Smooth muscle cell (in vitro differentiated cells): ENCODE data around the gene CMTR1. TPM values are rescaled to one million over a fixed set of nuclear protein-coding genes. Genes with fewer than 3 reads are reported as not detected.

ENCODE experiments used
- DNase-seq: peaks from one replicate; lab custom pipeline; 2025; ENCODE audit not compliant: unreplicated experiment; lab: John Stamatoyannopoulos, UW
- H2AFZ ChIP-seq: fragments of 200-600 bp; sonication (generic); 2 replicates; pipeline ENCODE4 v1.6.0; 2016; ENCODE audit warnings: antibody characterized with exemption, low read depth, mild to moderate bottlenecking
- H3F3A ChIP-seq: fragments of 200-600 bp; sonication (generic); 2 replicates; pipeline ENCODE4 v1.6.0; 2017; ENCODE audit warnings: antibody characterized with exemption, low read depth
- H3K27ac ChIP-seq: fragments of 200-600 bp; sonication (generic); 2 replicates; pipeline ENCODE4 v1.5.1; 2016; ENCODE audit warnings: low read depth, mild to moderate bottlenecking
- H3K27me3 ChIP-seq: fragments of 200-600 bp; sonication (generic); 2 replicates; pipeline ENCODE4 v1.6.1; 2016; ENCODE audit warnings: low read depth, mild to moderate bottlenecking
- H3K36me3 ChIP-seq: fragments of 200-600 bp; sonication (generic); 2 replicates; pipeline ENCODE4 v1.5.1; 2016; ENCODE audit warnings: low read depth
- H3K4me1 ChIP-seq: fragments of 200-600 bp; sonication (generic); 2 replicates; pipeline ENCODE4 v1.5.1; 2016; ENCODE audit warnings: low read depth
- H3K4me2 ChIP-seq: fragments of 200-600 bp; sonication (generic); 2 replicates; pipeline ENCODE4 v1.6.0; 2016; ENCODE audit warnings: mild to moderate bottlenecking
- H3K4me3 ChIP-seq: fragments of 200-600 bp; sonication (generic); 2 replicates; pipeline ENCODE4 v1.5.1; 2016; ENCODE audit warnings: mild to moderate bottlenecking
- H3K79me2 ChIP-seq: fragments of 200-600 bp; sonication (generic); 2 replicates; pipeline ENCODE4 v1.6.0; 2016; ENCODE audit warnings: low read depth, mild to moderate bottlenecking
- H3K9ac ChIP-seq: fragments of 200-600 bp; sonication (generic); 2 replicates; pipeline ENCODE4 v1.6.0; 2016; ENCODE audit warnings: low read depth
- H3K9me3 ChIP-seq: fragments of 200-600 bp; sonication (generic); replicated peaks from 2 replicates; pipeline ENCODE4 v1.5.1; 2016; ENCODE audit warnings: low read depth
- H4K20me1 ChIP-seq: fragments of 200-600 bp; sonication (generic); 2 replicates; pipeline ENCODE4 v1.6.0; 2016; ENCODE audit warnings: low read depth
- WGBS: methylation state at CpG from one replicate; pipeline ENCODE4 v1.1.7; 2016; ENCODE audit warnings: low lambda C conversion rate; 5-methylcytosine and 5-hydroxymethylcytosine counted together
- polyA plus RNA-seq: library from polyadenylated mRNA; unstranded; fragments of >200 nt; fragmentation: Nextera tagmentation; extraction: Ambion mirVana; gene quantifications from 2 replicates; pipeline ENCODE4 v1.2.1, GENCODE V29; 2016
- total RNA-seq: library from RNA; depleted of rRNA; stranded (reverse); fragments of >200 nt; gene quantifications from 2 replicates; pipeline ENCODE4 v1.2.3, GENCODE V29; 2014
- TF ChIP-seq, protein P1 (sequence below): fragments of 200-600 bp; sonication (generic); IDR thresholded peaks from 2 replicates; pipeline ENCODE4 v1.5.1; 2017; ENCODE audit warnings: borderline replicate concordance, mild to moderate bottlenecking, antibody characterized with exemption; ENCODE audit not compliant: insufficient read depth, poor library complexity, severe bottlenecking

The CMTR1 gene
- total and polyA plus RNA-seq, 2 experiments from 2014 or later: 19.3 to 20.0 TPM

DNA sequence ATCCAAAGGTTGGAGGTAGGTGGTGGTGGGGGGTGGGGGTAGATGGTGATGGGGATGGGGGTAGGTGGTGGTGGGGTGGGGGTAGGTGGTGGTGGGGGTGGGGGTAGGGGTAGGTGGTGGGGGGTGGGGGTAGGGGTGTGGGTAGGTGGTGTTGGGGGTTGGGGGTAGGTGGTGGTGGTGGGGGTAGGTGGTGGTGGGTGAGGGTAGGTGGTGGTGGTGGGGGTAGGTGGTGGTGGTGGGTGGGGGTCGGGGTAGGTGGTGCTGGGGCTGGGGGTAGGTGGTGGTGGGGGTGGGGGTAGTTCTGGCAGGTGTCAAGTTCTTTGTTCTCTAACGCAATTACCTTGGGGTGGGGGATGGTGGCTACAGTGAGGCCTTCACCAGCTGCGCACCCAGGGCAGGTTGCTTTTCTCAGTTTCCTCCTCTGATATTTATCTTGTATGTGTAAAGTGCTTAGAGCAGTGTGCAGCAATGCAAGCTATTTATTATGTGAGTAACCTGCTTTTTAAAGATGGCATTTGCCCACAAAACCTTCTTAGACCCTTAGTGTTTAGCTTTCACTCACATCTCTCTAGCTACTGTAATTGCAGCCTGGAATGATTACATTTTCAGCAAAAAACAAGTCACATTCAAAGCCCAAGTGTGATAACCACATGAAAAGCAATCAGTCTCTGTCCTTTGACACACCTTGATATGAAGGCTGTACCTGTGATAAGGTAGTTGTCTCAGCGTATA lies 74.8 kb downstream of the CMTR1 start:
- H3K9me3 ChIP-seq: no peaks in the 10 kb centered on the region
- H3K4me1 ChIP-seq: no peaks in the 10 kb centered on the region
- H3K36me3 ChIP-seq: no peaks in the 10 kb centered on the region
- H3F3A ChIP-seq: no peaks in the 10 kb centered on the region
- H3K4me2 ChIP-seq: no peak overlapping the region
- peaks cover 30% of the 10 kb centered on the region for H3K27me3 ChIP-seq
- H2AFZ ChIP-seq: no peak overlapping the region
- no peaks in the 10 kb centered on the region for H4K20me1 ChIP-seq
- no peak overlapping the region for H3K9ac ChIP-seq
- no peaks in the 10 kb centered on the region for H3K79me2 ChIP-seq
- H3K4me3 ChIP-seq: no peak overlapping the region
- TF ChIP-seq, protein P1, sequence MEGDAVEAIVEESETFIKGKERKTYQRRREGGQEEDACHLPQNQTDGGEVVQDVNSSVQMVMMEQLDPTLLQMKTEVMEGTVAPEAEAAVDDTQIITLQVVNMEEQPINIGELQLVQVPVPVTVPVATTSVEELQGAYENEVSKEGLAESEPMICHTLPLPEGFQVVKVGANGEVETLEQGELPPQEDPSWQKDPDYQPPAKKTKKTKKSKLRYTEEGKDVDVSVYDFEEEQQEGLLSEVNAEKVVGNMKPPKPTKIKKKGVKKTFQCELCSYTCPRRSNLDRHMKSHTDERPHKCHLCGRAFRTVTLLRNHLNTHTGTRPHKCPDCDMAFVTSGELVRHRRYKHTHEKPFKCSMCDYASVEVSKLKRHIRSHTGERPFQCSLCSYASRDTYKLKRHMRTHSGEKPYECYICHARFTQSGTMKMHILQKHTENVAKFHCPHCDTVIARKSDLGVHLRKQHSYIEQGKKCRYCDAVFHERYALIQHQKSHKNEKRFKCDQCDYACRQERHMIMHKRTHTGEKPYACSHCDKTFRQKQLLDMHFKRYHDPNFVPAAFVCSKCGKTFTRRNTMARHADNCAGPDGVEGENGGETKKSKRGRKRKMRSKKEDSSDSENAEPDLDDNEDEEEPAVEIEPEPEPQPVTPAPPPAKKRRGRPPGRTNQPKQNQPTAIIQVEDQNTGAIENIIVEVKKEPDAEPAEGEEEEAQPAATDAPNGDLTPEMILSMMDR: no peak
- DNase-seq: no peak
- 82% methylated on average over 3 of the region's 4 CpGs for WGBS
- no peak overlapping the region for H3K27ac ChIP-seq

DNA sequence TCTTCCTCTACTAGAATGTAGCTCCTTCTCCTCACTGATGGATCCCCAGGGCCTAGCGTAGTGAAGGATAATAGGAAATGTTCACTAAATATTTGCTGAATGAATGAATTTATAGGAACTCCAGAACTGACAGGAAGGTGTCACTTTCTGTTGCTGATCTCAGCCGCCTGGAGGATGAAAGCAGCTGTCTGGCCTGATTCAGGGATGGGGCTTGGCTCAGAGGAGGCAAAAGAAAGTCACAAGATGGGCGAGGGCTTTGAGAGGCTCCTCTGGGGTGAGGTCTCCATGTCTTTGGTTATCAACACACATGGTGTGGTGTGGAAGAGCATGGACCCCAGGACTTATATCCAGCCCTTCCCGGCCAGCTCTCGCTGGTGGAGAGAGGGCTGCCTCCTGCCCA lies 78.2 kb downstream of the CMTR1 start:
- Histone ChIP-seq H3F3A (no peaks in the 10 kb centered on the region), H3K36me3 (no peaks in the 10 kb centered on the region), H3K4me2 (no peak overlapping the region), H3K9me3 (no peaks in the 10 kb centered on the region), H3K4me3 (no peak overlapping the region), H3K9ac (no peak overlapping the region), H3K4me1 (peaks cover 13% of the 10 kb centered on the region), H4K20me1 (no peaks in the 10 kb centered on the region), H2AFZ (no peak overlapping the region), H3K79me2 (no peaks in the 10 kb centered on the region), H3K27me3 (peaks cover 56% of the 10 kb centered on the region), H3K27ac (no peak overlapping the region)
- DNase-seq: no peak
- WGBS: 82% methylated on average over 5 of the region's 5 CpGs
- TF ChIP-seq, protein P1: no peak

DNA sequence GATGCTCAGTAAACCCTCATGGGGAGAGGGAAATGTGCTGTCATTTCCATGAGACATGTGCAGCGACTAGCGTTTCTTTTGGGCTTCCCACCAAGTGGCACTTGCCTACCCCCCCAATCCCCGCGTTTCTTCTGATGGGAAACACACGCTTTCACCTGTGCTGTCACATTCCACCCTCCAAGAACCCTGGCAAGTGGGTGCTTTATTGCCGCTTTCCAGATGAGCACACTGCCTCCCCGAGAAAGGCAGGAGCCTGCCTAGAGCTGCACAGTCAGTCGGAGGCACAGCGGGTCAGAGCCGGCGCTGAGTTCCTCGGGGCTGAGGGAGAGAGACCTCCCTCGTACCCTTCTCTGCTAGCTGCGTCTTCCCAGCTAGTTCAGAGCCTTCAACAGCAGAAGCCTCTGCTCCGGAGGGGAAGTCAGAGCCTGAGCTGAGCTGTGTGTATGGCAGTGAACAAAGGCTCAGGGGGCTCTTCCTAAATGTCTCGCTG lies 78.9 kb downstream of the CMTR1 start:
- H3K9me3 ChIP-seq: no peaks in the 10 kb centered on the region
- no peak overlapping the region for H2AFZ ChIP-seq
- H3K36me3 ChIP-seq: no peaks in the 10 kb centered on the region
- 47% methylated on average over 16 of the region's 16 CpGs for WGBS
- H3K4me1 ChIP-seq: peaks cover 19% of the 10 kb centered on the region
- peaks cover 53% of the 10 kb centered on the region for H3K27me3 ChIP-seq
- TF ChIP-seq, protein P1: no peak
- H3K4me2 ChIP-seq: no peak overlapping the region
- no peak overlapping the region for H3K27ac ChIP-seq
- H3K79me2 ChIP-seq: no peaks in the 10 kb centered on the region
- H3K4me3 ChIP-seq: no peak overlapping the region
- no peak overlapping the region for H3K9ac ChIP-seq
- H3F3A ChIP-seq: no peaks in the 10 kb centered on the region
- no peaks in the 10 kb centered on the region for H4K20me1 ChIP-seq
- no peak for DNase-seq

DNA sequence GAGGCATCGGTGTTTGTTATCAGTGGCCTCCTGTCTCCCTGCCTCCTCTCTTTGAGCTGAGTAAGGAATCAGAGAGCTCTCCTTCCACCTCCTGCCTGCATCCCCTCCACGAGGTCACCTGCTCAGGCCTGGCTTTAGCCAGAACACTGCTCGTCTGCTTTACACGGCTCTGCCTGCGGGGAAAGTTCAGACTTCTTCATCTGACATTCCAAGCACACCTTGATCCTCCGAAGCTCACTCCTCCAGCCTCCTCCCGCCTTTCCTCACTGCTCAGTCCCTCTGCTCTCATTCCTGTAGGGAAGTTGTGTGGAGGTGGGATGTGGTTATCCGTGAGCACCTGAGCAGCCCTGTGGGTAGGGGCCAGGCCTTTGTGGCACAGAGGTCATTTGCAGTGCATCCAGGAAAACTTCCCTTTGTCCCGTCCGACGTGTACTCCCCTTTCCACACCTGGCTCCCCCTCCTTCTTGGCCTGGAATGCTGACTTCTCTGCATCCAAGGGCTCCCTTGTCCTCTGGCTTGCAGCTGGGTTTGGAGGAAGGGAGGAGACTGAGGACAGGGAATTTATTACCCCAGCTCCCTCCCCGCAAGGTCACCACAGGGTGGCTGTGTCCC lies 79.5 kb downstream of the CMTR1 start:
- H3F3A ChIP-seq: no peaks in the 10 kb centered on the region
- TF ChIP-seq, protein P1: no peak
- DNase-seq: no peak
- no peak overlapping the region for H3K4me2 ChIP-seq
- H3K36me3 ChIP-seq: no peaks in the 10 kb centered on the region
- H3K4me1 ChIP-seq: peaks cover 21% of the 10 kb centered on the region
- no peaks in the 10 kb centered on the region for H4K20me1 ChIP-seq
- H2AFZ ChIP-seq: no peak overlapping the region
- H3K79me2 ChIP-seq: no peaks in the 10 kb centered on the region
- H3K27me3 ChIP-seq: peaks cover 53% of the 10 kb centered on the region
- 19% methylated on average over 12 of the region's 12 CpGs for WGBS
- no peaks in the 10 kb centered on the region for H3K9me3 ChIP-seq
- no peak overlapping the region for H3K27ac ChIP-seq
- H3K9ac ChIP-seq: no peak overlapping the region
- H3K4me3 ChIP-seq: no peak overlapping the region
